Stimulated activated CD8-positive, alpha-beta memory T cell treated with anti-CD3 and anti-CD28 coated beads, Interleukin-15, amount 100 ng/mL, for 4 hours (primary cell): ENCODE measurements around the gene ALOXE3.
"Not testable (repeated sequence)": the region's sequence is repeated elsewhere in the genome, so short reads cannot be mapped to it uniquely, and the experiment has no call there.

Source experiments
- DNase-seq, 2 donors: peaks; one replicate each; pipeline ENCODE4 v3.0.0-alpha.2; 2020; ENCODE audit warnings: low read depth in 2 of 2

The ALOXE3 gene

GRCh38 chr17:8096541-8096940 is 21.8 kb downstream of the ALOXE3 start:
- no peak for DNase-seq

DNA sequence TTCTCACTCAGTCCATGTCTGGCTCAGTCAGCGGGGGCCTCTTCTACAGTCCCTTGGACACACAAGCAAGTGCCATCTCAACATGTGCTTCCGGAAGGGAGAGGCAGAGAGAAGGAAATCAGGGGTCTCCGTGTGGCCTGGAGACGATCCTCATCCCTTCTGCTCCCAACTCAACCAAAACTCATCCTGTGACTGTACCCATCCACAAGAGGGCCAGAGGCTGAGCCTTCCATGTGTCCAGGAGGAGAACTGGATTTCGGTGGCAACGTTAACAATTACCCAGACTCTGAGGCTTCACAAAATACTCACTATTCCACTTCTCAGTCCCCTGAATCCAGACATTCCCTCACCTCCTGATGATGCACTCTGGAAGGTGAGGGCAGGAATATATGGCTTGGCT is 23.0 kb downstream of the ALOXE3 start:
- no peak for DNase-seq

- no peak for DNase-seq
Measured at GRCh38 chr17:8091033-8091687, 27.2 kb downstream of the ALOXE3 start.

DNA sequence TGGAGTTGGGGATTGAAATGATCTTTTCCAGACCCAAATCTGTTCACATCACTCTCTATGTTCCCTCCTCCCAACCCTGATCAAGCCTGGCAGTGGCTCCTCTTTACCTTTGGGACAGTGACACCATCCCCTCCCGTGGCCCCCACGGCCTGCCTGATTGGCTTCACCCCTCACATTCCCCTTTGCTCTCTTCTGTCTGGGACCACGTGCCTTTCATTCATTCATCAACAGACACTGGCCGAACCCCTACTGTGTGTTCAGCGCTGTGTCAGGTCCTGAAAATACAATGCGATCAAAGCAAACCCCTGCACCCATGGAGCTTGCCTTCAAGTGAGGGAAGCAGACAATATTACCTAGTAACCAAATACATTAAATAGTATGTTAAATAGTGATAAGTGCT is 28.6 kb downstream of the ALOXE3 start:
- no peak for DNase-seq

DNA sequence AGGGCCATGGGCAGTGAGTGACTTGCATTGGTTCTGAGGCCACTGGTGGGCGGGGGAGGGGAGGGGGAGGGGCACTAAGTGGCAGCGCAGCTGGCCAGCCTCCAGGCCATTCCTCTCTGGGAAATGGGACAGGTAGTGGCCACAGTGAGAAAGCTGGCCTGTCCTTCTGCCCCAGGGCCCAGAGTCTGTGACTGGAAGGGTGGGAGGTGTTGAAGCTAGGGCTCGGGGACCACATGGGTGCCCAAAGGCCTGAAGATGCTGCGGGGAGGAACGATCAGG is 30.4 kb downstream of the ALOXE3 start:
- no peak for DNase-seq

- no peak for DNase-seq
Measured at GRCh38 chr17:8087075-8087951, 31.0 kb downstream of the ALOXE3 start, which contains the start of gene ALOX12B. Gene ALOX12B, minus strand, starts transcription at chr17:8087716. Its CDS starts 274 bp downstream, at chr17:8087442.

GRCh38 chr17:8084250-8084649 is 34.1 kb downstream of the ALOXE3 start:
- DNase-seq, result no peak

- DNase-seq, result no peak
Measured at GRCh38 chr17:8082292-8082691, 36.0 kb downstream of the ALOXE3 start.

DNA sequence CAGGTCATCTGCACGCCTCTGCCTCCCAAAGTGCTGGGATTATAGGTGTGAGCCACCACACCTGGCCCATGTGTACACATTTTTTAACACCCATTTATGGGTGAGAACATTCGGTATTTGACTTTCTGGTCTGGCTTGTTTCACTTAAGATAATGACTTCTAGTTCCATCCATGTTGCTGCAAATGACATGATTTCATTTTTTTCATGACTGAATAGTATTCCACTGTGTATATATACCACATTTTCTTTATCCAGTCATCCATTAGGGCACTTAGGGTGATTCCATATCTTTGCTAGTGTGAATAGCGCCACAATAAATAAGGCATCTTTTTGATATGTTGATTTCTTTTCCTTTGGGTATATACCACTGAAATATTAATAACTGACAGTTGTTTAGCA is 36.4 kb downstream of the ALOXE3 start:
- DNase-seq, result no peak

- DNase-seq, result no peak
Measured at GRCh38 chr17:8080799-8081219, 37.5 kb downstream of the ALOXE3 start.

- no peak for DNase-seq
Measured at GRCh38 chr17:8080208-8080798, 38.0 kb downstream of the ALOXE3 start.

DNA sequence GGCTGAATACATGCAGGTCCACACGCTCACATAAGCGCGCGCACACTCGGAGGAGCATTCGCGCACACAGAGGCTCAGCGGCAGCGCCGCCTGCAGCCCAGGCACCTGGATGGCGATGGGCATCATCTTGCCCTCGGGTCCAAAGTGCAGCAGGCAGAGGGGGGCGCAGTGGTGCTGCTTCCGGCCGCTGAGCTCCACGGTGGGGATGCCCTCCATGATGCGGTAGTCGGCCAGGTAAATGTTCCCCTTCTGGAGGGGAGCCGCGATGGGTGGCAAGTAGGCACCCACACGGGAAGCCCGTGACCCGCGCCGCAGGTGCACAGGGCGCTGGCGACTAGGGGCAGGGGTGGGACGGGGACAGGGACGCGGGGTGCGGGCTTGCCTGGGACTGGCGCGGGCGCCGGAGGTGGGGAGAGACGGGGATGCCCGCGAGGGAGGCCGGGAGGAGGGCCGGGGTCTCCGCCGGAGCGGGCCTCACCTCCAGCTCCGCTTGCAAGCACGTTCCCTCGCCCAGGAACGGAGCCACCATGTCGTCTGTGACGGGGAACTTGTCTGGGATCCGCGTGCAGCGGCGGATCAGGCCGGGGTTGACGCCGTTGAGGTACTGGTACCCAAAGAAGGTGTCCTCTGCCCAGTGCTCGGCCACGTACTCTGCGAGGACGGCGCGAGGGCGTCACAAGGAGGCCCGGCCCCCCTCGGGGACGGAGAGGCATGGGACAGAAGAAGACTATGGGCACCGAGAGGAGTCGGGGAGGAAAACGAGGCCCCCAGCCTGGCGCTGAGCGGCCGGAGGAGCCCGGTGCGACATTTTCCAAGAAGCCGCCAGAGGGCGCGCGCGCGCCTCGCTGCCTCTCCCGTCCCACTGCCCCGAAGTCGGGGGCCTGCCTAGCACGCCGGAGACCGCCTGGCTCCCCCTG is 38.8 kb downstream of the ALOXE3 start:
- peak; percentile 64 to 66 for DNase-seq

DNA sequence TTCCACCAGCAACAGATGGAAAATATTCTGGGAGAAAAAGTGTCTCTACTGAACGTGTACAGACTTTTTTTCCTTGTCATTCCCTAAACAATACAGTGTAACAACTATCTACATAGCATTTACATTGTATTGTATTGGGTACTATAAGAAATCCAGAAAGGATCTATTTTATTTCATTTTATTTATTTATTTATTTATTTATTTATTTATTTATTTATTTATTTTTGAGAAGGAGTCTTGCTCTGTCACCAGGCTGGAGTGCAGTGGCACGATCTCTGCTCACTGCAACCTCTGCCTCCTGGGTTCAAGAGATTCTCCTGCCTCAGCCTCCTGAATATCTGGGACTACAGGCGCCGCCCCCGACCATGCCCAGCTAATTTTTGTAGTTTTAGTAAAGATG is 40.4 kb downstream of the ALOXE3 start:
- DNase-seq, result not testable (repeated sequence)

DNA sequence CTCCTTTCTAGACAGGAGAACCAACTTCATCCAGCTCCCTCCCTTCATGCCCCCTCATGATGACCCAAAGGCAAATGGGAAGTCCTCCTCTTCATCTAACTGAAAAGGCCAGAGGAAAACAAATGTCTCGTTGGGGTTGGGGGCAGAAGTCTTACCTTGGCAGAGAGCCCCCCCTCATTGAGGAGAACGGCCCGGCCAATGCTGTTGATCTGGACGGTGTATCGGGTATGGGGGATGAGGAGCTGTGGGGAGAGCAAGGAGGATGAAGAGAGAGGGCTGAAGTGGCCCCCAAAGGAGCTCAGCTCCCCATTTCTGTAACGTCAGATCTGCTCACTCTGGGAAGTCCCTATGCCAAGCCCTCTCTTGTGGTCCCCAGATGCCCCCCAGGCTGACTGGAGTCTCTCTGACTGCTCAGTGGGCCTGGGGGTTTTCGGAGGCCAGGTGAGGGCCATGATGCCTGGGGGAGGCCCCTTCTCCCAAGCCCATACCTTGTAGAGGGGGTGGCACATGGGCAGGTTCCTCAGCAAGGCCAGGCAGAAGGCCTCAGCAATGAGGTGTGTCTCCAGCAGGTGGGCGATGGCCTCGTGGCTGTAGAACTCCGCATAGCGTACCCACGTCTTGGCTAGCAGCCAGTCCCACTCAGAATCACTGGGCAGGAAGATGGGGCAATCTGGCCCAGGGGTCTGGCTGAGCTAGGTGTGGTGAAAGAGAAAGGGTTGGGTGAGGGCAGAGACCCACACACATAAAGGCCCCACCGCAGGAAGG is 41.6 kb downstream of the ALOXE3 start:
- DNase-seq, result no peak

DNA sequence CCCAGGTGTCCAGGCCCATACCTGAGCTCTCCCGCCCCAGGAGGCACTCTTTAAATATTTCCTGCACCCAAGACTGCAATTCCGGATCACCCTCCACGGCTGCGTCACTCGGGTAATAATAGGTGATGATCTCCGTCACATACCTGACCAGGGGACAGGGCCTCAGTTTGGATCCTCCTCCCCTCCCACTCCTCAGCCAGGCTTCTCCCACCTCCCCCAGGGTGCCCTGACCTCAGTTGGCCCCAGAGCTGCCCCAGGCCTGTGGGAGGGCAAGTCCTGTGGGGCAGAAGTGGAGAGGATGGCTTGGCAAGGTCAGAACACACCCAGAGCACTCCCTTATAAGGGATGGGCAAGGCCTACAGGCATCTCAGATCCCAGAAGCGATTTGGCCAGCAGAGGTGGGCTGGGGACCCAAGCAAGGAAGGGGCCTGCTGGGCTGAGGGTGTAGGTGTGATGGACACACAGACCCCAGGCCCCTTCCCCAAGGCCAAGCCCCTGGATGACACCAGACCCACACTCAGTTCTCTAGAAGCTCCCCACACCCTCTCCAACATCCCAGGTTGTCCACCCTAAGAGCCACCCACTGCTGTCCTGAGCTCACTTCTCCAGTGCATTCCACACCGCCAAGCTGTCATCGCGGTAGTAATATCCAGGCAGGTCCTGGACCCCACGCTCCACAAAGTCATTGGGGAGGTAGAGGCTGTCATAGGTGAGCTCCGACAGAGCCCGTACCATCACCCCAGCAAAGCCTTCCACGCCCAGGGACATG is 42.6 kb downstream of the ALOXE3 start:
- DNase-seq, result no peak

DNA sequence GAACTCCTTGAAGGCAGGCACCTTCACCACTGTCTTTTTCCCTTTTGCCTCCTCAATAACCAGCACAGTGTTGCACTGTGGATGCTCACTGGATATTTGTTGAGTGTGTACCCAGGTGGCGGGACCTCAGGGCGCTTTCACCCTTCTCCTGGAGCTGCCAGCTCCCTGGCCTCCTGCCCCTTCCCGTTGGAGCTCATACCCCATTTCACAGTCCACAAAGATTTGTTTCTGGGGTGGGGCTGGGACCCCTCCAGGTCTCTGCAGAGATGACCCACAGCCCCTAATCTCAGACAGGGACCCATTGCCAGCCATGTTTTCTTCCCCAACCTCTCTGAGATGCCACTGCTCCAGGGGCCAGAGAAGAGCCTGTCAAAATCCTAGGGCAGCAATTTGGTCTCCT is 43.2 kb downstream of the ALOXE3 start:
- DNase-seq, result no peak

GRCh38 chr17:8074554-8074953 is 43.8 kb downstream of the ALOXE3 start:
- DNase-seq, result no peak

DNA sequence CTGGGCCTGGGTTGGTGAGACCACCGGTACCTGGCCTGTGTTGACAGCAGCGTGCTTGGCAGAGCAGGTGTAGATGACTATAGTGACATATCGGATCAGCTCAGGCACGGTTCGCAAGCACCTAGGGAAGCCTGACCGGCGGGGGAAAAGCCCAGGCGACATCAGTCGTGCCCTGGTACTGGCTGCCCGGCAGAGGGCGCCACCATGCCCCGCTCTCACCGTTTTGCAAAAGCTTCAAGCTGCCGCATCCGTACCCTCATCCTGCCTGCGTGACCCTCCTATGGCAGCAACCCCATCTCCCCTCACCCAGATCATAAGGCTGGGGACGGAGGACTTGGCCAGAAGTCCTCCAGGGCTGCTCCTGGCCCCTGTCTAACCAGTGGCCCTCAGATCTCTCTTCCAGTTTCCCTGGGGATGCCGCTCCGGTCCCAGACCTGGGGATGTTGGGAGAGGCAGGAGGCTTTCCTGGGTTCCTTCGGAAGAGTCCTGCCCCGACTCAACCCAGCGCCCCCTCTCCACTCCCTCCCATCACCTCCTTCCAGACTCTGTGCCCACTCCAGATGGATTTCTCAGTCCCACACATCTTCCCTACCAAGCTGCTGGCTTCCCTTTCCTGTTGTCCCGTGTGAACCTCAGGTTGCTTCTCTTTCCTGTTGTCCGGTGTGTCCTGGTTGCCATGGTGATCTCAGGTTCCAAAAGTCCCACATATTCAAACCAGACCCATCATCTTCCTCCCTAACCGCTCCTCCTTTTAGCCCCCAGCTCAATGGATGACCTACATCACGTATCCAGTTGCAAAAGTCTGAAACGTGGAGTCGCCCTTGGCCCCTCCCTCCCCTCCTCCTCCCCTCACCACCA is 44.5 kb downstream of the ALOXE3 start:
- peak; percentile 61 to 69 for DNase-seq

GRCh38 chr17:8072729-8073461 is 45.4 kb downstream of the ALOXE3 start:
- no peak for DNase-seq
